ENCODE results near the gene PIPOX.

PIPOX gene

GRCh38 chr17:29061036-29061435, 18.1 kb downstream of the PIPOX start:
- no peak overlapping the region for H3K27ac ChIP-seq
- TF ChIP-seq CTCF (conservative IDR thresholded peaks at IDR 0.05) = no peak

GRCh38 chr17:29062215-29062614, 19.3 kb downstream of the PIPOX start:
- TF ChIP-seq CTCF (conservative IDR thresholded peaks at IDR 0.05) = no peak
- H3K27ac ChIP-seq = no peak overlapping the region

GRCh38 chr17:29063992-29064391, 21.1 kb downstream of the PIPOX start:
- TF ChIP-seq CTCF (conservative IDR thresholded peaks at IDR 0.05) = no peak
- no peak overlapping the region for H3K27ac ChIP-seq

- H3K27ac ChIP-seq = no peak overlapping the region
- TF ChIP-seq CTCF (conservative IDR thresholded peaks at IDR 0.05) = no peak
These were observed 23.1 kb downstream of the PIPOX start for GRCh38 chr17:29066047-29066446.

- TF ChIP-seq CTCF (conservative IDR thresholded peaks at IDR 0.05) = no peak
- no peak overlapping the region for H3K27ac ChIP-seq
These were observed 23.7 kb downstream of the PIPOX start for GRCh38 chr17:29066606-29067005.

- no peak overlapping the region for H3K27ac ChIP-seq
- no peak for TF ChIP-seq CTCF (conservative IDR thresholded peaks at IDR 0.05)
These were observed 25.9 kb downstream of the PIPOX start for GRCh38 chr17:29068818-29069217.

GRCh38 chr17:29069526-29070041, 26.6 kb downstream of the PIPOX start:
- H3K27ac ChIP-seq = no peak overlapping the region
- no peak for TF ChIP-seq CTCF (conservative IDR thresholded peaks at IDR 0.05)
